H1 (cell line): ENCODE data around the gene PRKN. TPM values are rescaled to one million over a fixed set of nuclear protein-coding genes. Genes with fewer than 3 reads are reported as not detected.

ENCODE experiments used
- CTCF ChIA-PET: fragments of 300-600 bp; sonication (Branson Sonifier 250); formaldehyde crosslinking; loops from one replicate; lab custom pipeline; 2021; ENCODE audit not compliant: partially characterized antibody; lab: Charles Lee
- POLR2A ChIA-PET: fragments of 300-600 bp; sonication (Branson Sonifier 250); formaldehyde crosslinking; loops from one replicate; lab custom pipeline; 2021; ENCODE audit warnings: inconsistent platforms; ENCODE audit not compliant: partially characterized antibody; lab: Charles Lee
- DNase-seq, 2 experiments: peaks; one replicate each; pipeline versions ENCODE4 v3.0.0 to v3.0.0-alpha.2; 2010 to 2022; ENCODE audit warnings: low spot score in 2 of 2, low read depth in 1 of 2, mixed read lengths in 1 of 2
- FAIRE-seq: peaks from 2 replicates; lab custom pipeline; 2011; peaks lifted over from hg19 to GRCh38; lab: Jason Lieb, UNC
- H2AFZ ChIP-seq: 2 replicates; pipeline ENCODE4 v1.8.1; 2012; ENCODE audit warnings: low read length, inconsistent platforms
- H2AK5ac ChIP-seq: 2 replicates; pipeline ENCODE4 v1.6.1; 2013; ENCODE audit warnings: low read depth, low read length
- H2BK120ac ChIP-seq: replicated peaks from 2 replicates; pipeline ENCODE3; 2013; ENCODE audit warnings: low read depth, low read length, inconsistent platforms
- H2BK12ac ChIP-seq: 2 replicates; pipeline ENCODE4 v1.6.1; 2013; ENCODE audit warnings: low read depth, low read length
- H2BK15ac ChIP-seq: 2 replicates; pipeline ENCODE4 v1.6.1; 2013; ENCODE audit warnings: low read length
- H2BK20ac ChIP-seq: 2 replicates; pipeline ENCODE4 v1.6.1; 2013; ENCODE audit warnings: low read length
- H2BK5ac ChIP-seq: 2 replicates; pipeline ENCODE4 v1.6.1; 2013; ENCODE audit warnings: low read depth, low read length
- H3K14ac ChIP-seq: 2 replicates; pipeline ENCODE4 v1.6.1; 2013; ENCODE audit warnings: inconsistent platforms; ENCODE audit not compliant: insufficient read length
- H3K18ac ChIP-seq: 2 replicates; pipeline ENCODE4 v1.6.1; 2013; ENCODE audit warnings: low read length; ENCODE audit errors: extremely low read depth
- H3K23ac ChIP-seq: 2 replicates; pipeline ENCODE4 v1.6.1; 2013; ENCODE audit warnings: inconsistent platforms; ENCODE audit not compliant: insufficient read length
- H3K23me2 ChIP-seq: 2 replicates; pipeline ENCODE4 v1.6.1; 2013; ENCODE audit warnings: low read depth, low read length
- H3K27ac ChIP-seq: 2 replicates; pipeline ENCODE4 v1.6.1; 2011; ENCODE audit warnings: low read depth, low read length, inconsistent platforms
- H3K27me3 ChIP-seq, 4 experiments: replicated peaks in 1 of 4; 1 replicate in 1 of 4; 2 replicates in 3 of 4; pipeline versions ENCODE4 v1.6.1 to v1.8.1; 2011 to 2013; ENCODE audit warnings: low read length in 3 of 4, mild to moderate bottlenecking in 3 of 4, inconsistent platforms in 2 of 4, mixed read lengths in 2 of 4, moderate library complexity in 1 of 4; ENCODE audit not compliant: control insufficient read depth in 3 of 4, insufficient read depth in 3 of 4; ENCODE audit errors: extremely low read depth in 1 of 4
- H3K36me3 ChIP-seq, 4 experiments: 2 replicates each; pipeline versions ENCODE4 v1.6.1 to v1.8.1; 2011 to 2013; ENCODE audit warnings: mild to moderate bottlenecking in 4 of 4, low read length in 3 of 4, moderate library complexity in 2 of 4, control low read depth in 1 of 4, inconsistent platforms in 1 of 4; ENCODE audit not compliant: insufficient read depth in 4 of 4, control insufficient read depth in 2 of 4
- H3K4ac ChIP-seq: replicated peaks from 2 replicates; pipeline ENCODE3; 2013; ENCODE audit warnings: low read length, low read depth, mixed read lengths, inconsistent platforms; ENCODE audit not compliant: insufficient read length
- H3K4me1 ChIP-seq, 4 experiments: replicated peaks in 1 of 4; 1 replicate in 1 of 4; 2 replicates in 3 of 4; pipeline versions ENCODE4 v1.6.1 to v1.8.1; 2011 to 2013; ENCODE audit warnings: low read length in 3 of 4, inconsistent platforms in 2 of 4, mixed read lengths in 1 of 4; ENCODE audit not compliant: insufficient read depth in 4 of 4, control insufficient read depth in 3 of 4
- H3K4me2 ChIP-seq, 2 experiments: 2 replicates each; pipeline versions ENCODE4 v1.6.1 to v1.8.1; 2011 to 2013; ENCODE audit warnings: low read depth in 2 of 2, low read length in 2 of 2, control low read depth in 1 of 2, inconsistent platforms in 1 of 2, mild to moderate bottlenecking in 1 of 2; ENCODE audit not compliant: insufficient read depth in 1 of 2
- H3K4me3 ChIP-seq, 4 experiments: fragments of 200-600, 300-600 bp in 1 of 4; sonication (generic), shearing (Covaris generic), sonication (Bioruptor Twin) in 1 of 4; 2 replicates each; pipeline versions ENCODE4 v1.5.1 to v1.8.1; 2011 to 2016; ENCODE audit warnings: low read length in 4 of 4, low read depth in 3 of 4, control low read depth in 2 of 4, inconsistent platforms in 2 of 4, mild to moderate bottlenecking in 2 of 4, mixed read lengths in 1 of 4, moderate library complexity in 1 of 4; ENCODE audit not compliant: insufficient read depth in 2 of 4; ENCODE audit errors: extremely low read depth in 1 of 4
- H3K56ac ChIP-seq: replicated peaks from 2 replicates; pipeline ENCODE3; 2013; ENCODE audit warnings: low read depth, mild to moderate bottlenecking, mixed read lengths, low read length, inconsistent platforms; ENCODE audit not compliant: insufficient read length
- H3K79me1 ChIP-seq: 2 replicates; pipeline ENCODE4 v1.6.1; 2013; ENCODE audit warnings: low read depth, low read length, control low read depth
- H3K79me2 ChIP-seq, 2 experiments: 2 replicates each; pipeline versions ENCODE4 v1.6.1 to v1.8.1; 2012 to 2013; ENCODE audit warnings: low read length in 2 of 2, mild to moderate bottlenecking in 2 of 2, inconsistent platforms in 1 of 2; ENCODE audit not compliant: insufficient read depth in 2 of 2, control insufficient read depth in 1 of 2
- H3K9ac ChIP-seq, 4 experiments: replicated peaks in 1 of 4; 1 replicate in 1 of 4; 2 replicates in 3 of 4; pipeline versions ENCODE4 v1.6.1 to v1.8.1; 2011 to 2013; ENCODE audit warnings: low read depth in 3 of 4, low read length in 3 of 4, control low read depth in 2 of 4, mild to moderate bottlenecking in 2 of 4, moderate library complexity in 2 of 4, inconsistent platforms in 1 of 4; ENCODE audit errors: extremely low read depth in 1 of 4
- H3K9me3 ChIP-seq, 2 experiments: 2 replicates each; pipeline versions ENCODE4 v1.6.1 to v1.8.1; 2012 to 2013; ENCODE audit warnings: mild to moderate bottlenecking in 2 of 2, moderate library complexity in 2 of 2, control low read depth in 1 of 2, inconsistent platforms in 1 of 2, low read depth in 1 of 2, low read length in 1 of 2, mixed read lengths in 1 of 2; ENCODE audit not compliant: insufficient read depth in 2 of 2
- H4K20me1 ChIP-seq, 2 experiments: replicated peaks in 1 of 2; 2 replicates each; pipeline versions ENCODE3 to v1.8.1; 2011 to 2013; ENCODE audit warnings: inconsistent platforms in 2 of 2, low read length in 2 of 2, mild to moderate bottlenecking in 1 of 2; ENCODE audit not compliant: insufficient read depth in 2 of 2, control insufficient read depth in 1 of 2
- H4K5ac ChIP-seq: 2 replicates; pipeline ENCODE4 v1.6.1; 2013; ENCODE audit warnings: low read length, low read depth, mixed read lengths, inconsistent platforms; ENCODE audit not compliant: insufficient read length
- H4K8ac ChIP-seq: 2 replicates; pipeline ENCODE4 v1.8.0; 2013; ENCODE audit warnings: mild to moderate bottlenecking, moderate library complexity, low read length, inconsistent platforms; ENCODE audit not compliant: insufficient read depth; ENCODE audit errors: extremely low read depth
- H4K91ac ChIP-seq: replicated peaks from 2 replicates; pipeline ENCODE3; 2013; ENCODE audit warnings: low read length, mixed read lengths, inconsistent platforms; ENCODE audit not compliant: insufficient read length
- BCL11A ChIP-seq, 2 experiments: IDR thresholded peaks; one replicate each; pipeline ENCODE4 v1.6.1; 2011; ENCODE audit warnings: low read depth in 2 of 2, low read length in 2 of 2, mild to moderate bottlenecking in 2 of 2
- BRCA1 ChIP-seq: IDR thresholded peaks from 2 replicates; pipeline ENCODE4 v1.6.1; 2012; ENCODE audit warnings: low read depth, low read length, improper control_type of control experiment
- CHD2 ChIP-seq: IDR thresholded peaks from 2 replicates; pipeline ENCODE4 v1.6.1; 2012; ENCODE audit warnings: low read length, improper control_type of control experiment
- EP300 ChIP-seq, 2 experiments: IDR thresholded peaks; 1 replicate in 1 of 2; 2 replicates in 1 of 2; pipeline ENCODE4 v1.6.1; 2011 to 2012; ENCODE audit warnings: low read depth in 2 of 2, low read length in 2 of 2, mild to moderate bottlenecking in 2 of 2, borderline replicate concordance in 1 of 2, inconsistent platforms in 1 of 2, moderate library complexity in 1 of 2
- FOSL1 ChIP-seq: IDR thresholded peaks from 2 replicates; pipeline ENCODE4 v1.6.1; 2011; ENCODE audit warnings: mild to moderate bottlenecking, low read depth, low read length, moderate library complexity; ENCODE audit not compliant: insufficient read depth
- HDAC6 ChIP-seq: IDR thresholded peaks from one replicate; pipeline ENCODE4 v1.7.1; 2012; ENCODE audit warnings: low read depth, mild to moderate bottlenecking, inconsistent platforms, low read length, moderate library complexity
- KDM1A ChIP-seq: fragments of 200-600, 300-600 bp; sonication (generic); IDR thresholded peaks from 2 replicates; pipeline ENCODE4 v1.7.1; 2016; ENCODE audit warnings: mild to moderate bottlenecking, low read length, borderline replicate concordance
- POLR2A ChIP-seq, 2 experiments: IDR thresholded peaks; 1 replicate in 1 of 2; 2 replicates in 1 of 2; pipeline ENCODE4 v1.6.1; 2011; ENCODE audit warnings: low read depth in 2 of 2, low read length in 2 of 2, mild to moderate bottlenecking in 2 of 2; ENCODE audit errors: control extremely low read depth in 1 of 2
- SIX5 ChIP-seq: IDR thresholded peaks from 2 replicates; pipeline ENCODE4 v1.6.1; 2011; ENCODE audit warnings: mild to moderate bottlenecking, low read depth, low read length
- TAF7 ChIP-seq: optimal IDR thresholded peaks from 2 replicates; pipeline ENCODE3; 2011; ENCODE audit warnings: low read depth, mild to moderate bottlenecking, inconsistent platforms, low read length, moderate library complexity, borderline replicate concordance
- WGBS, 2 experiments: shearing (Covaris generic) in 1 of 2; methylation state at CpG; one replicate each; pipeline versions ENCODE4 v1.1.6 to v1.1.7; 2013 to 2015; ENCODE audit warnings: low lambda C conversion rate in 2 of 2, mixed read lengths in 2 of 2, inconsistent platforms in 1 of 2, low coverage in 1 of 2, missing lambda C conversion rate in 1 of 2; ENCODE audit not compliant: insufficient replicate concordance in 2 of 2, insufficient coverage in 1 of 2, insufficient read length in 1 of 2; ENCODE audit errors: extremely low coverage in 1 of 2, missing lambda C conversion rate in 1 of 2; 5-methylcytosine and 5-hydroxymethylcytosine counted together
- polyA plus RNA-seq, 7 experiments: library from polyadenylated mRNA; depleted of rRNA in 3 of 7; stranded (reverse) in 5 of 7; unstranded in 2 of 7; fragments of >200 nt in 5 of 7; fragments of 200-250 nt in 2 of 7; gene quantifications; 1 replicate in 5 of 7; 2 replicates in 1 of 7; 4 replicates in 1 of 7; pipeline versions ENCODE4 v1.2.1 to v1.2.3, GENCODE V29; 2011 to 2013; ENCODE audit warnings: missing spikeins in 2 of 7, mixed read lengths in 2 of 7
- total RNA-seq: library from RNA; stranded (reverse); fragmentation: NEBNext Ultra II Directional; extraction: Animal tissue kit (Norgen Biotek cat#: 25700); gene quantifications from 2 replicates; pipeline ENCODE4 v1.2.1, GENCODE V29; 2021
- TF ChIP-seq, protein P1 (sequence below): IDR thresholded peaks from 2 replicates; pipeline ENCODE4 v1.6.1; 2012; ENCODE audit warnings: low read length, inconsistent platforms

The PRKN gene
- total and polyA plus RNA-seq, 2 of the 8 experiments (the other 6 are each of a cell fraction or from before 2014, with no cell fraction given) = 0.13 to 0.29 TPM

DNA sequence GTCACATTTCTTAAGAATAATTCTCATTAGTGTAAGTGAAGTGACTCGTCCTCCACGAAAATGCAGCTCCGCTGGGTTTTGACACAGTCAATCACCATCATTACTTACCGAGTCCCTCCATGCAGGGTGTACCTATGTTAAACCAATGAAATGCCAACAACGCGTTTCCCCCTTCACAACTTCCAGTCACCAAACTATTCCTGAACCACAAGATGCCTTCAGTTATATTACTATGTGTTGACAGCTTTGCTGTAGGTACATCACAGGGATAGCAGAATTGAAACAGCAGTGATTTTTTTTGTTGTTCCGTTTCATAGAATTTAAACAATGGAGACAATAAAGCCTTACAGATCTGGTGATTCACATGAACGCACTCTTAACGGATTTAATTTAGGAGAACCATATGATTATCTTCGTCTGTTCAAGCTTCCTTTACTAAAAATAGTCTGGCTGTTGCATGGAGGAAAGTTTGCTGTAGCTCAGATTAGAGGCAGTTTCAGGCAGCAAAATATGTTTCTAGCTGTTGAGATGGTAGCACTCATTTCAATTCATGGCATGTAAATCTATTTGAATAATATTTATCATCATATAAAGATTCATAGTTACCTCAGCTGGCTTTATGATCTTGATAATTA is 652.8 kb downstream of the PRKN start:
- Histone ChIP-seq H3K4me3 (no peak overlapping the region), H2BK120ac (no peak overlapping the region), H3K27ac (no peak overlapping the region), H2BK15ac (no peak overlapping the region), H2BK5ac (no peak overlapping the region), H3K79me2 (no peaks in the 10 kb centered on the region), H2BK12ac (no peak overlapping the region), H4K5ac (no peak overlapping the region), H3K23ac (no peak overlapping the region), H3K9ac (no peak overlapping the region), H3K9me3 (no peaks in the 10 kb centered on the region), H4K20me1 (no peaks in the 10 kb centered on the region), H3K36me3 (no peaks in the 10 kb centered on the region), H3K18ac (no peak overlapping the region), H3K23me2 (no peaks in the 10 kb centered on the region), H3K56ac (no peak overlapping the region), H2BK20ac (no peak overlapping the region), H4K8ac (no peak overlapping the region), H2AFZ (no peak overlapping the region), H3K4me1 (no peaks in the 10 kb centered on the region), H3K4ac (no peak overlapping the region), H3K79me1 (no peaks in the 10 kb centered on the region), H3K14ac (no peak overlapping the region), H3K4me2 (no peak overlapping the region), H2AK5ac (no peak overlapping the region), H3K27me3 (no peaks in the 10 kb centered on the region), H4K91ac (no peak overlapping the region)
- no peak for TF ChIP-seq HDAC6
- TF ChIP-seq FOSL1 = no peak
- TF ChIP-seq EP300 (IDR thresholded peaks at IDR 0.05; ENCODE audit: borderline replicate concordance in 1 of 2, low read depth in 2 of 2, low read length in 2 of 2) = no peak
- TF ChIP-seq TAF7 = no peak
- TF ChIP-seq KDM1A = no peak
- no peak for TF ChIP-seq SIX5
- no peak for TF ChIP-seq BCL11A (IDR thresholded peaks at IDR 0.05; ENCODE audit: low read depth in 2 of 2, low read length in 2 of 2)
- no peak for TF ChIP-seq BRCA1
- no peak for TF ChIP-seq CHD2
- TF ChIP-seq, protein P1, sequence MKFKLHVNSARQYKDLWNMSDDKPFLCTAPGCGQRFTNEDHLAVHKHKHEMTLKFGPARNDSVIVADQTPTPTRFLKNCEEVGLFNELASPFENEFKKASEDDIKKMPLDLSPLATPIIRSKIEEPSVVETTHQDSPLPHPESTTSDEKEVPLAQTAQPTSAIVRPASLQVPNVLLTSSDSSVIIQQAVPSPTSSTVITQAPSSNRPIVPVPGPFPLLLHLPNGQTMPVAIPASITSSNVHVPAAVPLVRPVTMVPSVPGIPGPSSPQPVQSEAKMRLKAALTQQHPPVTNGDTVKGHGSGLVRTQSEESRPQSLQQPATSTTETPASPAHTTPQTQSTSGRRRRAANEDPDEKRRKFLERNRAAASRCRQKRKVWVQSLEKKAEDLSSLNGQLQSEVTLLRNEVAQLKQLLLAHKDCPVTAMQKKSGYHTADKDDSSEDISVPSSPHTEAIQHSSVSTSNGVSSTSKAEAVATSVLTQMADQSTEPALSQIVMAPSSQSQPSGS = no peak
- no peak for TF ChIP-seq POLR2A (IDR thresholded peaks at IDR 0.05; ENCODE audit: control extremely low read depth in 1 of 2, low read depth in 2 of 2, low read length in 2 of 2)
- CTCF ChIA-PET = interaction anchor here (1.0 kb wide), 1 partner anchor 26 kb away, joined by 3 read pairs; no protein-coding TSS in a partner anchor
- DNase-seq (no peak), FAIRE-seq (no peak)
- POLR2A ChIA-PET = no interaction called here
- 94% methylated on average over 10 of the region's 10 CpGs; no CpG with 5 or more reads in 1 of the 2 experiments for WGBS, 2 experiments
